SU-DHL-6 (cell line): ENCODE data around the gene KRTAP3-1.

Source experiments
- CTCF ChIP-seq: fragments of 200-600 bp; sonication (generic); IDR thresholded peaks from one replicate; pipeline ENCODE4 v1.5.1; 2017; ENCODE audit warnings: antibody characterized with exemption, mild to moderate bottlenecking, low read length, moderate library complexity; ENCODE audit not compliant: insufficient read depth, poor library complexity, severe bottlenecking
- EZH2phosphoT487 ChIP-seq: fragments of 200-600 bp; sonication (generic), shearing (Covaris generic); conservative IDR thresholded peaks from 2 replicates; pipeline ENCODE4 v1.6.1; 2018; ENCODE audit warnings: mild to moderate bottlenecking, antibody characterized with exemption, low read length, moderate library complexity, mixed read lengths

GRCh38 chr17:40978575-40979151 lies 30.3 kb downstream of the KRTAP3-1 start:
- TF ChIP-seq CTCF, result no peak
- no peak for TF ChIP-seq EZH2phosphoT487
